Transverse colon (tissue), 4 donors: Measurements from ENCODE around the gene PPFIA1.

Source experiments
- POLR2A ChIP-seq: fragments of 450-650 bp; IDR thresholded peaks from one replicate; pipeline ENCODE4 v1.6.1; 2016; ENCODE audit warnings: antibody characterized with exemption, mild to moderate bottlenecking, moderate library complexity
- POLR2AphosphoS5 ChIP-seq, 3 donors: sonication (generic); formaldehyde crosslinking; IDR thresholded peaks; one replicate each; pipeline ENCODE4 v1.6.1; 2016; ENCODE audit warnings: antibody characterized with exemption in 3 of 3
- TF ChIP-seq, protein P1 (sequence below), 5 experiments: fragments of 200-600 bp in 3 of 5; fragments of 450-650 bp in 2 of 5; sonication (generic) in 3 of 5; IDR thresholded peaks; 1 replicate in 2 of 5; 2 replicates in 3 of 5; pipeline ENCODE4 v1.5.1; 2016 to 2017; ENCODE audit warnings: antibody characterized with exemption in 5 of 5, inconsistent platforms in 3 of 5, mild to moderate bottlenecking in 2 of 5, moderate library complexity in 1 of 5

DNA sequence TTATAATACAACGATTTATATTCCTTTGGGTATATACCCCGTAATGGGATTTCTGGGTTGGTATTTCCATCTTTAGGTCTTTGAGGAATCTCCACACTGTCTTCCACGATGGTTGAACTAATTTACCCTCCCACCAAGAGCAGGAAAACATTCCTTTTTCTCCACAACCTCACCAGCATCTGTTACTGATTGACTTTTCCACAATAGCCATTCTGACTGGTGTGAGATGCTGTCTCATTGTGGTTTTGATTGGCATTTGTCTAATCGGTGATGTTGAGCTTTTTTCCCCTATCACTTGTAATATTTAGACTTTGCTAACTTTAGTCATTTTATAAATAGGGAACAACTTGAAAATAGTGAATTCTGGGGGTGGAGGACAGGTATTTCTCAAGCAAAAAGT lies 58.1 kb downstream of the PPFIA1 start:
- no peak for TF ChIP-seq POLR2AphosphoS5 (IDR thresholded peaks at IDR 0.05)
- TF ChIP-seq, protein P1, sequence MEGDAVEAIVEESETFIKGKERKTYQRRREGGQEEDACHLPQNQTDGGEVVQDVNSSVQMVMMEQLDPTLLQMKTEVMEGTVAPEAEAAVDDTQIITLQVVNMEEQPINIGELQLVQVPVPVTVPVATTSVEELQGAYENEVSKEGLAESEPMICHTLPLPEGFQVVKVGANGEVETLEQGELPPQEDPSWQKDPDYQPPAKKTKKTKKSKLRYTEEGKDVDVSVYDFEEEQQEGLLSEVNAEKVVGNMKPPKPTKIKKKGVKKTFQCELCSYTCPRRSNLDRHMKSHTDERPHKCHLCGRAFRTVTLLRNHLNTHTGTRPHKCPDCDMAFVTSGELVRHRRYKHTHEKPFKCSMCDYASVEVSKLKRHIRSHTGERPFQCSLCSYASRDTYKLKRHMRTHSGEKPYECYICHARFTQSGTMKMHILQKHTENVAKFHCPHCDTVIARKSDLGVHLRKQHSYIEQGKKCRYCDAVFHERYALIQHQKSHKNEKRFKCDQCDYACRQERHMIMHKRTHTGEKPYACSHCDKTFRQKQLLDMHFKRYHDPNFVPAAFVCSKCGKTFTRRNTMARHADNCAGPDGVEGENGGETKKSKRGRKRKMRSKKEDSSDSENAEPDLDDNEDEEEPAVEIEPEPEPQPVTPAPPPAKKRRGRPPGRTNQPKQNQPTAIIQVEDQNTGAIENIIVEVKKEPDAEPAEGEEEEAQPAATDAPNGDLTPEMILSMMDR (IDR thresholded peaks at IDR 0.05), result no peak
- no peak for TF ChIP-seq POLR2A
